A549 (cell line): ENCODE data around the gene DDAH2. TPM values are rescaled to one million over a fixed set of nuclear protein-coding genes. Genes with fewer than 3 reads are reported as not detected.

Source experiments
- ATAC-seq, 2 experiments: fragments of 200-7000 bp in 1 of 2; fragments of >200 bp in 1 of 2; cut with Nextera tagmentation in 1 of 2; cut with Tn5 transposase in 1 of 2; 3 replicates each; pipeline versions ENCODE4 v1.8.0 to v1.9.1; 2018 to 2020; ENCODE audit warnings: mild to moderate bottlenecking in 1 of 2, moderate library complexity in 1 of 2
- CTCF ChIA-PET: fragments of 300-600 bp; sonication (Branson Sonifier 250); formaldehyde crosslinking; extraction: SDS; loops from one replicate; lab custom pipeline; 2021; ENCODE audit warnings: antibody characterized with exemption, inconsistent platforms; lab: Yijun Ruan, JAX
- POLR2A ChIA-PET: fragments of 350-600 bp; formaldehyde crosslinking; extraction: SDS; loops from one replicate; lab custom pipeline; 2021; ENCODE audit warnings: antibody characterized with exemption, inconsistent platforms; lab: Yijun Ruan, JAX
- DNase-seq, 2 experiments: peaks; one replicate each; pipeline versions ENCODE4 v3.0.0 to v3.0.0-alpha.2; 2011 to 2016; ENCODE audit warnings: low read depth in 1 of 2, low spot score in 1 of 2
- FAIRE-seq: peaks from 2 replicates; lab custom pipeline; 2011; peaks lifted over from hg19 to GRCh38; lab: Jason Lieb, UNC
- H3K27ac ChIP-seq, 2 experiments: fragments of >200 bp; sonication (Bioruptor Twin); formaldehyde crosslinking; 3 replicates each; pipeline ENCODE4 v1.5.1; 2016 to 2017
- H3K4me1 ChIP-seq: fragments of >200 bp; sonication (Bioruptor Twin); formaldehyde crosslinking; 3 replicates; pipeline ENCODE4 v1.6.1; 2016
- H3K4me2 ChIP-seq: fragments of >200 bp; sonication (Bioruptor Twin); formaldehyde crosslinking; 3 replicates; pipeline ENCODE4 v1.6.1; 2016
- H3K4me3 ChIP-seq: fragments of >200 bp; sonication (Bioruptor Twin); formaldehyde crosslinking; 3 replicates; pipeline ENCODE4 v1.5.1; 2016
- H3K9me3 ChIP-seq: fragments of >200 bp; sonication (Bioruptor Twin); formaldehyde crosslinking; 3 replicates; pipeline ENCODE4 v1.6.1; 2016
- BCL3 ChIP-seq: fragments of >200 bp; sonication (Bioruptor Twin); formaldehyde crosslinking; IDR thresholded peaks from 3 replicates; pipeline ENCODE4 v1.6.1; 2016
- CHD2 ChIP-seq: fragments of 150-350 bp; IDR thresholded peaks from 2 replicates; pipeline ENCODE4 v1.6.1; 2014; ENCODE audit warnings: low read length; ENCODE audit not compliant: partially characterized antibody
- CTCF ChIP-seq: fragments of >200 bp; sonication (Bioruptor Twin); formaldehyde crosslinking; IDR thresholded peaks from 3 replicates; pipeline ENCODE4 v1.5.1; 2016
- ELK1 ChIP-seq: fragments of 150-350 bp; IDR thresholded peaks from 2 replicates; pipeline ENCODE4 v1.6.1; 2014; ENCODE audit warnings: low read depth, mild to moderate bottlenecking, low read length
- EP300 ChIP-seq, 2 experiments: fragments of >200 bp; sonication (Bioruptor Twin); formaldehyde crosslinking; IDR thresholded peaks; 2 replicates in 1 of 2; 3 replicates in 1 of 2; pipeline ENCODE4 v1.6.1; 2016 to 2017
- HEYL ChIP-seq: fragments of 250-450 bp; sonication (Bioruptor Pico); IDR thresholded peaks from 2 replicates; pipeline ENCODE4 v1.8.0; 2021; ENCODE audit warnings: mild to moderate bottlenecking, moderate library complexity
- JUN ChIP-seq, 2 experiments: fragments of >200 bp; sonication (Bioruptor Twin); formaldehyde crosslinking; IDR thresholded peaks; 2 replicates in 1 of 2; 3 replicates in 1 of 2; pipeline ENCODE4 v1.6.1; 2016 to 2017
- MAX ChIP-seq: IDR thresholded peaks from 2 replicates; pipeline ENCODE4 v1.6.1; 2012
- NFE2L2 ChIP-seq: fragments of 150-350 bp; conservative IDR thresholded peaks from 2 replicates; pipeline ENCODE4 v1.6.1; 2014; ENCODE audit warnings: low read length
- PBX3 ChIP-seq: IDR thresholded peaks from 2 replicates; pipeline ENCODE4 v1.6.1; 2012
- PHF8 ChIP-seq: fragments of 200-600 bp; sonication (generic); IDR thresholded peaks from 2 replicates; pipeline ENCODE4 v1.6.1; 2016; ENCODE audit warnings: low read depth, mild to moderate bottlenecking, antibody characterized with exemption, moderate library complexity, borderline replicate concordance
- POLR2A ChIP-seq: IDR thresholded peaks from 2 replicates; pipeline ENCODE4 v1.6.1; 2012; ENCODE audit warnings: mild to moderate bottlenecking, low read length
- REST ChIP-seq: fragments of 200-600 bp; sonication (generic); IDR thresholded peaks from 2 replicates; pipeline ENCODE4 v1.6.1; 2016; ENCODE audit warnings: antibody characterized with exemption, mild to moderate bottlenecking, moderate library complexity
- RNF2 ChIP-seq: fragments of 200-600 bp; sonication (generic); IDR thresholded peaks from 2 replicates; pipeline ENCODE4 v1.6.1; 2016; ENCODE audit warnings: low read depth, mild to moderate bottlenecking, antibody characterized with exemption, moderate library complexity, borderline replicate concordance
- SMC3 ChIP-seq: fragments of >200 bp; sonication (Bioruptor Twin); formaldehyde crosslinking; IDR thresholded peaks from 3 replicates; pipeline ENCODE4 v1.6.1; 2018; ENCODE audit warnings: inconsistent platforms
- TP53 ChIP-seq: fragments of 250-450 bp; sonication (Bioruptor Pico); IDR thresholded peaks from 2 replicates; pipeline ENCODE4 v1.5.0; 2021; ENCODE audit warnings: mild to moderate bottlenecking, moderate library complexity
- USF2 ChIP-seq: fragments of 450-650 bp; IDR thresholded peaks from 2 replicates; pipeline ENCODE4 v1.6.1; 2014; ENCODE audit warnings: antibody characterized with exemption
- ZFP36 ChIP-seq: fragments of 450-650 bp; IDR thresholded peaks from 2 replicates; pipeline ENCODE4 v1.6.1; 2014; ENCODE audit warnings: borderline replicate concordance; ENCODE audit not compliant: partially characterized antibody
- WGBS: methylation state at CpG from one replicate; pipeline ENCODE4 v1.1.6; 2017; ENCODE audit errors: missing lambda C conversion rate; 5-methylcytosine and 5-hydroxymethylcytosine counted together
- polyA plus RNA-seq, 4 experiments: library from polyadenylated mRNA; depleted of rRNA in 3 of 4; stranded (reverse); fragments of >200 nt; fragmentation: RNase III in 1 of 4; extraction: RNeasy Plus Mini Kit Qiagen cat#74134 plus additional on column Dnase treatment in 1 of 4; gene quantifications; 2 replicates in 3 of 4; 3 replicates in 1 of 4; pipeline ENCODE4 v1.2.3, GENCODE V29; 2011 to 2017
- TF ChIP-seq, protein P1 (sequence below): fragments of 250-450 bp; sonication (Bioruptor Pico); IDR thresholded peaks from 2 replicates; pipeline ENCODE4 v1.5.0; 2020; ENCODE audit warnings: low read depth, mild to moderate bottlenecking, moderate library complexity
- TF ChIP-seq, protein P2 (sequence below): IDR thresholded peaks from 2 replicates; pipeline ENCODE4 v1.6.1; 2012; ENCODE audit warnings: low read depth, borderline replicate concordance

Gene DDAH2
- polyA plus RNA-seq, 2 of the 4 experiments (the other 2 are of a cell fraction), result 19.3 to 54.5 TPM

GRCh38 chr6:31739639-31740396 lies 10.7 kb upstream of the DDAH2 start, which contains the start of gene MSH5:
MSH5 (plus strand) TSS chr6:31740005; CDS start chr6:31740467, 462 bp downstream.
- ATAC-seq, result peak; percentile 84 to 90
- under 1% methylated on average over 51 of the region's 58 CpGs for WGBS
- Histone ChIP-seq H3K4me1 (peaks cover 42% of the 10 kb centered on the region), H3K4me2 (peak within 1 kb of the TSS; percentile 99), H3K9me3 (no peaks in the 10 kb centered on the region), H3K27ac (peak within 1 kb of the TSS; percentile 94 to 99), H3K4me3 (peak within 1 kb of the TSS; percentile 67)
- DNase-seq, result peak; percentile 92 to 99
- no peak for TF ChIP-seq RNF2
- no peak for TF ChIP-seq CTCF
- TF ChIP-seq, protein P1, sequence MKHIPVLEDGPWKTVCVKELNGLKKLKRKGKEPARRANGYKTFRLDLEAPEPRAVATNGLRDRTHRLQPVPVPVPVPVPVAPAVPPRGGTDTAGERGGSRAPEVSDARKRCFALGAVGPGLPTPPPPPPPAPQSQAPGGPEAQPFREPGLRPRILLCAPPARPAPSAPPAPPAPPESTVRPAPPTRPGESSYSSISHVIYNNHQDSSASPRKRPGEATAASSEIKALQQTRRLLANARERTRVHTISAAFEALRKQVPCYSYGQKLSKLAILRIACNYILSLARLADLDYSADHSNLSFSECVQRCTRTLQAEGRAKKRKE (CRISPR knock-in tag), result no peak
- no peak for TF ChIP-seq NFE2L2
- no peak for TF ChIP-seq PHF8
- peak; percentile 9; the same call in 1 of the 2 replicates for TF ChIP-seq USF2
- no peak for TF ChIP-seq ZFP36
- TF ChIP-seq HEYL (CRISPR knock-in tag), result no peak
- no peak for TF ChIP-seq EP300 (IDR thresholded peaks at IDR 0.05)
- no peak for TF ChIP-seq SMC3
- TF ChIP-seq BCL3, result no peak; the same call in 2 of the 3 replicates
- TF ChIP-seq MAX, result peak; percentile 97
- TF ChIP-seq REST, result peak; percentile 74
- TF ChIP-seq PBX3, result no peak
- peak in 1 of 2 experiments; percentile 52; a peak in 1 of 5 replicates for TF ChIP-seq JUN (IDR thresholded peaks at IDR 0.05)
- TF ChIP-seq POLR2A, result peak; percentile 52
- TF ChIP-seq, protein P2, sequence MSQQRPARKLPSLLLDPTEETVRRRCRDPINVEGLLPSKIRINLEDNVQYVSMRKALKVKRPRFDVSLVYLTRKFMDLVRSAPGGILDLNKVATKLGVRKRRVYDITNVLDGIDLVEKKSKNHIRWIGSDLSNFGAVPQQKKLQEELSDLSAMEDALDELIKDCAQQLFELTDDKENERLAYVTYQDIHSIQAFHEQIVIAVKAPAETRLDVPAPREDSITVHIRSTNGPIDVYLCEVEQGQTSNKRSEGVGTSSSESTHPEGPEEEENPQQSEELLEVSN, result peak; percentile 95
- TF ChIP-seq TP53 (CRISPR knock-in tag), result 0 out of 2 replicates have a peak, but pooled peaks have one; percentile 32
- TF ChIP-seq CHD2, result peak; percentile 76
- TF ChIP-seq ELK1, result no peak
- FAIRE-seq, result no peak
- ChIA-PET CTCF (interaction anchor here (0.7 to 4.5 kb wide), 9 partner anchors 10 to 78 kb away, joined by 3 to 30 read pairs (median 4); partner anchors contain the start of genes DDAH2 and VARS1), POLR2A (interaction anchor here (0.6 to 1.3 kb wide), 5 partner anchors 10 to 75 kb away, joined by 3 to 5 read pairs (median 4); partner anchors contain the start of genes ABHD16A, HSPA1A and HSPA1L)
